ENCODE measurements around the gene CCDC86.

DNA sequence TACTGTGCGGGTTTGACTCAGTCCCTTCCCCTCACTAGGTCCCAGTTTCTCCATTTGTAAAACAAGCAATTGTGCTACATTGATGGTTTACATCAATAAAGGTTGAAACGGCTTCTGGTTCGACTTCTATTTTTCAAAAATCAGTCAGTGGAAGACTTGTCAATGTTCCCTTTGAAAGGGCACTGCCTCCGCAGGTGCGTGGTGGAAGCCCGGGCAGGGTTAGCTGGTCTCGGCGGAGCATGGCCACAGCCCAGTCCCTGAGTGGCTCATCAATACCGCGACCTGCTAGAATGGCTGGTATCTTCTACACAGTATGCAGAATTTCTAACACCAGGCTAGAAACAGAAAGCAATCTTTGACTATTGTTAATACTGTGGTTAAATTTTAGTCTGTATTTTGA, 40.7 kb upstream of the CCDC86 start:
- TF ChIP-seq CTCF (IDR thresholded peaks at IDR 0.05) (no peak), POLR2A (IDR thresholded peaks at IDR 0.05) (no peak)
